Neutrophil (primary cell): ENCODE results near the gene ZBTB42.

Experiments used
- H3K27ac ChIP-seq: fragments of 200-600 bp; sonication (generic); 2 replicates; pipeline ENCODE4 v1.5.1; 2016; ENCODE audit warnings: mild to moderate bottlenecking, moderate library complexity
- H3K27me3 ChIP-seq: fragments of 200-600 bp; sonication (generic); 2 replicates; pipeline ENCODE4 v1.6.0; 2016; ENCODE audit warnings: mild to moderate bottlenecking
- H3K36me3 ChIP-seq: fragments of 200-600 bp; sonication (generic); 2 replicates; pipeline ENCODE4 v1.5.1; 2017
- H3K4me1 ChIP-seq, 2 experiments: fragments of 200-600 bp in 1 of 2; sonication (generic) in 1 of 2; 1 replicate in 1 of 2; 2 replicates in 1 of 2; pipeline versions ENCODE4 v1.5.1 to v1.6.1; 2013 to 2016; ENCODE audit warnings: low read depth in 1 of 2, low read length in 1 of 2, mild to moderate bottlenecking in 1 of 2, moderate library complexity in 1 of 2; ENCODE audit not compliant: control insufficient read depth in 1 of 2, insufficient read depth in 1 of 2
- H3K4me3 ChIP-seq, 2 experiments: fragments of 200-600 bp in 1 of 2; sonication (generic) in 1 of 2; 1 replicate in 1 of 2; 2 replicates in 1 of 2; pipeline ENCODE4 v1.5.1; 2013 to 2016; ENCODE audit warnings: low read depth in 1 of 2, low read length in 1 of 2, mild to moderate bottlenecking in 1 of 2, moderate library complexity in 1 of 2
- H3K9me3 ChIP-seq: fragments of 200-600 bp; sonication (generic); 2 replicates; pipeline ENCODE4 v1.5.1; 2016
- TF ChIP-seq, protein P1 (sequence below): fragments of 200-600 bp; sonication (generic); IDR thresholded peaks from 2 replicates; pipeline ENCODE4 v1.5.1; 2016; ENCODE audit warnings: antibody characterized with exemption

ZBTB42 gene

DNA sequence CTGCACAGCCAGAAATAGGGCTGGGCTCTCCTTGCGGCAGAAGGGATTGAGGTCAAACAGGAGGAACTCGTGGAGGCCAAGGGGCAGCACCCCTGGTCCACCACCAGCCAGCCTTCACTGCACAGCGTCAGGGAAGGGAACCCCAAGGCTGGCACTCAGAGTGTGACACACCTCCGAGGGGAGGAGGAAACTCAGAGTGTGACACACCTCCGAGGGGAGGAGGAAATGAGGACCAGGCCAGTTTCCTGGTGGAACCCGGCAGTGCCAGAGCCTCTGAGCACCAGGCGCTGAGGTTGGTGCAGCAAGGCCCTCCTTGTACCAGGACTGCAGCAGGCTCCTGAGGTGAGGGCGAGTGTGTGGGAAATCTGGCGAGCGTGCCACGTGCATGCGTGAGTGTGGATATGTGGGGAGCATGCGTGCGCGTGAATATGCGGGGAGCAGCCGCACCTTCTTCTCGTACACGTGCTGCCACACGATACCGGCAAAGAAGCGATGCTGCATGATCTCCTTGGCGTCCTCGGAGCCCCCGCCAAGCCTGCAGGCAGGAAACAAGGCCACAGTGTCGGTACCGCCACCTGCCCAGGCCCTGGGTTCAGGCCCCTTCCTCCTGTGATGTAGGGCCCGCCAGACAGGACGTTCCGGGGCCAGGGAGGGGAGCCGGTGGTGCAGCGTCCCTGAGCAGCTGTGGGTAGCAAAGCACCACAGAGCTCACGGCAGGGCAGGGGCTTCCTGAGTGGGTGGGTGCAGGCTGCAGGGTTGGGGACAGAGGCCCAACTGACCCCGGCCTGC lies 28.8 kb upstream of the ZBTB42 start:
- Histone ChIP-seq H3K4me1 (peaks cover 2 to 10% of the 10 kb centered on the region in 2 experiments), H3K27ac (no peak overlapping the region), H3K9me3 (no peaks in the 10 kb centered on the region), H3K27me3 (no peaks in the 10 kb centered on the region), H3K4me3 (no peak overlapping the region), H3K36me3 (peaks cover 84% of the 10 kb centered on the region)
- TF ChIP-seq, protein P1, sequence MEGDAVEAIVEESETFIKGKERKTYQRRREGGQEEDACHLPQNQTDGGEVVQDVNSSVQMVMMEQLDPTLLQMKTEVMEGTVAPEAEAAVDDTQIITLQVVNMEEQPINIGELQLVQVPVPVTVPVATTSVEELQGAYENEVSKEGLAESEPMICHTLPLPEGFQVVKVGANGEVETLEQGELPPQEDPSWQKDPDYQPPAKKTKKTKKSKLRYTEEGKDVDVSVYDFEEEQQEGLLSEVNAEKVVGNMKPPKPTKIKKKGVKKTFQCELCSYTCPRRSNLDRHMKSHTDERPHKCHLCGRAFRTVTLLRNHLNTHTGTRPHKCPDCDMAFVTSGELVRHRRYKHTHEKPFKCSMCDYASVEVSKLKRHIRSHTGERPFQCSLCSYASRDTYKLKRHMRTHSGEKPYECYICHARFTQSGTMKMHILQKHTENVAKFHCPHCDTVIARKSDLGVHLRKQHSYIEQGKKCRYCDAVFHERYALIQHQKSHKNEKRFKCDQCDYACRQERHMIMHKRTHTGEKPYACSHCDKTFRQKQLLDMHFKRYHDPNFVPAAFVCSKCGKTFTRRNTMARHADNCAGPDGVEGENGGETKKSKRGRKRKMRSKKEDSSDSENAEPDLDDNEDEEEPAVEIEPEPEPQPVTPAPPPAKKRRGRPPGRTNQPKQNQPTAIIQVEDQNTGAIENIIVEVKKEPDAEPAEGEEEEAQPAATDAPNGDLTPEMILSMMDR, result no peak

DNA sequence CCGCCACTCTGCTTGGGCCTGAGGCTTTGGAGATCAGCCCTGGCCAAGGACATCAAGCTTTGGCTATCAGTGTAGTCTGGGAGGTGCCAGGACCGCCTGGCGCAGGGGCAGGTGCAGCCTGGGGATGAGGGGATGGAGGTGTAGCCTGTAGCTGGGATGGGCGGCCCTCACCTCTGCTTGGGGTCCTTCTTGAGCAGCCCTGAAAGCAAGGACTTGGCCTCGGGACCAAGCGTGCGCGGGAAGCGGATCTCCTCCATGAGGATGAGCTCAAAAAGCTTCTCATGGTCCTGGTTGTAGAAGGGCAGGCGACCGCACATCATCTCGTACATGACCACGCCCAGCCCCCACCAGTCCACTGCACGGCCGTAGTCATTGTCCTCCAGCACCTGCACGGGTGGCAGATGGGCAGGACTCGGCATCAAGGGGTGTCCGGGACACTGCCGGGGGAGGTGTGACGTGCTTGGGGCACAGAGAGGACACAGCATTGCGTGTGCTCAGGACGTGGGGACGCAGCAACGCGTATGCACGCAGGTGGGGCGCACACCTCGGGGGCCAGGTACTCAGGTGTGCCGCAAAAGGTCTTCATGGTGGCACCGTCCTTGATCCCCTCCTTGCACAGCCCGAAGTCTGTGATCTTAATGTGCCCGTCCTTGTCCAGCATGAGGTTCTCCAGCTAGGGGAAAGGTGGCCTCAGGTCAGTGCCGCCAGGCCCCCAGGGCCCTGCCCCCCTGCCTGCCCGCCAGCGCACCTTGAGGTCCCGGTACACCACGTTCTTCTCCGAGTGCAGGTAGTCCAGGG lies 28.0 kb upstream of the ZBTB42 start:
- TF ChIP-seq, protein P1, result no peak
- H3K27ac ChIP-seq, result no peak overlapping the region
- no peaks in the 10 kb centered on the region for H3K27me3 ChIP-seq
- peaks cover 88% of the 10 kb centered on the region for H3K36me3 ChIP-seq
- no peaks in the 10 kb centered on the region for H3K9me3 ChIP-seq
- no peak overlapping the region for H3K4me3 ChIP-seq
- peaks cover 2 to 10% of the 10 kb centered on the region in 2 experiments for H3K4me1 ChIP-seq

DNA sequence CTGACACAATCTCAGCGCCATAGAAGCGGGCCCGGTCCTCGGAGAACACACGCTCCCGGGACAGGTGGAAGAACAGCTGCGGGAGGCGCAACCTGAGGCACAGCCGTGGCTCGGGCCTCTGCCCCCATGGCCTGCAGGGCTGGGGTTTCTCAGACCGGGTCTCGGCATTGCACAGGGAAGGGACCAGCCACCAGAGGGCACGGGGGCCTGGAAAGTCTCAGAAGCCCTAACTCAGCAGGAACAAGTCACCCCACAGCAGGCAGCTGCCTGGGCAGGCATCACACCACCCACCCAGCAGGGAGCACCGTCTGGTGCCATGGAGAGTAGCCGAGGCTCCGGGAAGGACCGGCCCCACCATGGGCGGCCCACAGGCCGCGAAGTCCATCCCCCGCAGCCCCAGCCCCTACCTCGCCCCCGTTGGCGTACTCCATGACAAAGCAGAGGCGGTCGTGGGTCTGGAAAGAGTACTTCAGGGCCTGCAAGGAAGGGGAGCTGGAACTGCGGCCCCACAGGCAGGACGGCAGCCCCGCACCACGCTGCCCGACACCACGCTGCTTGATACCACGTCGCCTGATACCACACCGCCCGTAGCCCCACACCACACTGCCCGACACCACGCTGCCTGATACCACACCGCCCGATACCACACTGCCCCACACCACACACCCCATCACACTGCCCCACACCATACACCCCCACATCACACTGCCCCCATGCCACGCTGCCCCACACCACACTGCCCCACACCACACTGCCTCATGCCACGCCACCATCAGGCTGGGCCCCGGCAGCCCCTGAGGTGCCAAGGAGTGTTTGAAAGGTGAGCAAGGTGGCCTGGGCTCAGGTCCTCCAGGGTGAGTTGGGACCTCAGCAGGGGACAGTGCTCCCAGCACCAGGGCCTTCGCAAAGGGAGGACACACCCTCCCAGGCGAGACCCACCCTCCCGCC lies 27.1 kb upstream of the ZBTB42 start:
- TF ChIP-seq, protein P1, result no peak
- Histone ChIP-seq H3K27ac (no peak overlapping the region), H3K4me1 (peaks cover under 1 to 3% of the 10 kb centered on the region in 2 experiments), H3K9me3 (no peaks in the 10 kb centered on the region), H3K27me3 (no peaks in the 10 kb centered on the region), H3K4me3 (no peak overlapping the region), H3K36me3 (peaks cover 94% of the 10 kb centered on the region)

DNA sequence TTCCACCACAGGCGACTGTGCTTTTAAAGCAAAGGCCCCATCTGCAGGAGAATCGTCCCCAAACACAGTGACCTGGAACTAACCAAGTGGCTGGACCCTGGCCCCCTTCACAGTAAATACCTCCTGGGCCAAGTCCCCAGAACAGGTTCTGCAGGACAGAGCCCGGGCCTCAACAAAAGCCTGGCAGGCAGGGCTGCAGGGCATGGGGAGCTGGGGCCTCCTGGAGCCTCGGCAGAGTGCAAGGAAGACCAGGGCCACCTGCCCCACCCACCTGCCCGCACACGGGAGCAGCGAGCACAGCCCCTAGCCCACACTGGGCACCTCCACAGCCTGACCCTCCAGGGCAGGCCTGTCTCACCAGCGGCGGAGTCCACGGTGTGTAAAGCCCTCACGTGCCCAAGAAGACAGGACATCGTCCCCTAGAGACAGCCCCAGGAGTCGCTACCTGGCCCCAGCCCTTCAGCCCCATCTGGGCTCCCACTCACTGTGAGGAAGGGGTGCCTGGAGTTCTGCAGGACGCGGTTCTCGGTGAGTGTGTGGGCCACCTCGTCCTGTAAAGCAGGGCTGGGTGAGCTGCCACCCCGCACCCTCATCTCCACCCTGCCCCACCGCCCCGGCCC lies 26.3 kb upstream of the ZBTB42 start:
- peaks cover 94% of the 10 kb centered on the region for H3K36me3 ChIP-seq

More for the DNA sequence above, 26.3 kb upstream of the ZBTB42 start:
- Histone ChIP-seq H3K27me3 (no peaks in the 10 kb centered on the region), H3K9me3 (no peaks in the 10 kb centered on the region), H3K4me3 (no peak overlapping the region), H3K27ac (no peak overlapping the region), H3K4me1 (no peaks in the 10 kb centered on the region)
- TF ChIP-seq, protein P1, result no peak
